Measurements from ENCODE around the gene SYNRG. TPM values are rescaled to one million over a fixed set of nuclear protein-coding genes. Genes with fewer than 3 reads are reported as not detected.

SYNRG gene
- total and polyA plus RNA-seq, 5 donors from 2014 or later, result 72.0 to 118 (median 74.5) TPM

- no peaks in the 10 kb centered on the region for H3K27me3 Mint-ChIP-seq
- Histone ChIP-seq H3K4me1 (ENCODE audit: control insufficient read depth, insufficient read depth, low read length, poor library complexity, severe bottlenecking) (no peaks in the 10 kb centered on the region), H3K9me3 (ENCODE audit: control insufficient read depth in 2 of 2, low read length in 2 of 2) (no peaks in the 10 kb centered on the region), H3K36me3 (ENCODE audit: control insufficient read depth, insufficient read depth, low read length) (peaks cover 57% of the 10 kb centered on the region), H3K4me3 (ENCODE audit: low read depth, low read length) (no peak overlapping the region), H3K27me3 (ENCODE audit: control insufficient read depth, insufficient read depth, low read length) (no peaks in the 10 kb centered on the region), H3K27ac (ENCODE audit: insufficient read depth, low read length, poor library complexity, severe bottlenecking) (no peak overlapping the region)
- H3K36me3 Mint-ChIP-seq, result peaks cover 41% of the 10 kb centered on the region
- no peaks in the 10 kb centered on the region for H3K9me3 Mint-ChIP-seq
- no peak for ATAC-seq (ENCODE audit: low read depth in 2 of 2)
- H3K4me3 Mint-ChIP-seq, result no peak overlapping the region
- DNase-seq, result peak in 1 of 3 donors; percentile 4
- H3K27ac Mint-ChIP-seq, result peak overlapping the region in 1 of 3 donors; percentile 48
- H3K4me1 Mint-ChIP-seq, result peaks cover 2 to 8% (median 5%) of the 10 kb centered on the region in 4 donors
These were observed 142.7 kb downstream of the SYNRG start for GRCh38 chr17:37466471-37466870.

GRCh38 chr17:37465069-37465616, 144.1 kb downstream of the SYNRG start:
- Histone ChIP-seq H3K27me3 (ENCODE audit: control insufficient read depth, insufficient read depth, low read length) (no peaks in the 10 kb centered on the region), H3K4me1 (ENCODE audit: control insufficient read depth, insufficient read depth, low read length, poor library complexity, severe bottlenecking) (no peaks in the 10 kb centered on the region), H3K36me3 (ENCODE audit: control insufficient read depth, insufficient read depth, low read length) (peaks cover 47% of the 10 kb centered on the region), H3K27ac (ENCODE audit: insufficient read depth, low read length, poor library complexity, severe bottlenecking) (no peak overlapping the region), H3K4me3 (ENCODE audit: low read depth, low read length) (no peak overlapping the region), H3K9me3 (ENCODE audit: control insufficient read depth in 2 of 2, low read length in 2 of 2) (no peaks in the 10 kb centered on the region)
- no peaks in the 10 kb centered on the region for H3K27me3 Mint-ChIP-seq
- DNase-seq, result no peak
- peaks cover 32% of the 10 kb centered on the region for H3K36me3 Mint-ChIP-seq
- H3K27ac Mint-ChIP-seq, result no peak overlapping the region
- H3K4me3 Mint-ChIP-seq, result no peak overlapping the region
- no peak for ATAC-seq (ENCODE audit: low read depth in 2 of 2)
- no peaks in the 10 kb centered on the region for H3K9me3 Mint-ChIP-seq
- peaks cover 2 to 10% (median 8%) of the 10 kb centered on the region in 4 donors for H3K4me1 Mint-ChIP-seq

Other genes starting within 250 kb of the SYNRG start
- not detected for gene C17orf78, start 233.4 kb downstream of the SYNRG start, total RNA-seq
- under 1 TPM in 1 of 4 donors, not detected in 3; 0.09 TPM for gene C17orf78, start 233.4 kb downstream of the SYNRG start, polyA plus RNA-seq
- gene ACACA, start 202.6 kb downstream of the SYNRG start, total RNA-seq, result 42.9 TPM
- 1 to 10 TPM; 7.4 to 9.8 (median 9.5) TPM for gene ACACA, start 202.6 kb downstream of the SYNRG start, polyA plus RNA-seq
- 20.2 TPM for gene TADA2A, start 202.5 kb downstream of the SYNRG start, total RNA-seq
- gene TADA2A, start 202.5 kb downstream of the SYNRG start, polyA plus RNA-seq, result 10 to 100 TPM in 1 of 4 donors, 1 to 10 TPM in 3; 6.3 to 11.1 (median 6.5) TPM
- 2.4 TPM for gene DUSP14, start 119.5 kb downstream of the SYNRG start, total RNA-seq
- 1 to 10 TPM; 4.7 to 9.4 (median 7.7) TPM for gene DUSP14, start 119.5 kb downstream of the SYNRG start, polyA plus RNA-seq
- gene DDX52, start 34.0 kb upstream of the SYNRG start, total RNA-seq, result 33.3 TPM
- 10 to 100 TPM; 13.8 to 16.5 (median 15.1) TPM for gene DDX52, start 34.0 kb upstream of the SYNRG start, polyA plus RNA-seq
- not detected for gene HNF1B, start 135.6 kb upstream of the SYNRG start, total RNA-seq
- not detected for gene HNF1B, start 135.6 kb upstream of the SYNRG start, polyA plus RNA-seq